ENCODE data around the gene MTA1. TPM values are rescaled to one million over a fixed set of nuclear protein-coding genes. Genes with fewer than 3 reads are reported as not detected.

The MTA1 gene
- total and polyA plus RNA-seq, 10 of the 15 experiments (the other 5 are each of a cell fraction or from before 2014, with no cell fraction given) = 0.14 to 162 (median 30.6) TPM

DNA sequence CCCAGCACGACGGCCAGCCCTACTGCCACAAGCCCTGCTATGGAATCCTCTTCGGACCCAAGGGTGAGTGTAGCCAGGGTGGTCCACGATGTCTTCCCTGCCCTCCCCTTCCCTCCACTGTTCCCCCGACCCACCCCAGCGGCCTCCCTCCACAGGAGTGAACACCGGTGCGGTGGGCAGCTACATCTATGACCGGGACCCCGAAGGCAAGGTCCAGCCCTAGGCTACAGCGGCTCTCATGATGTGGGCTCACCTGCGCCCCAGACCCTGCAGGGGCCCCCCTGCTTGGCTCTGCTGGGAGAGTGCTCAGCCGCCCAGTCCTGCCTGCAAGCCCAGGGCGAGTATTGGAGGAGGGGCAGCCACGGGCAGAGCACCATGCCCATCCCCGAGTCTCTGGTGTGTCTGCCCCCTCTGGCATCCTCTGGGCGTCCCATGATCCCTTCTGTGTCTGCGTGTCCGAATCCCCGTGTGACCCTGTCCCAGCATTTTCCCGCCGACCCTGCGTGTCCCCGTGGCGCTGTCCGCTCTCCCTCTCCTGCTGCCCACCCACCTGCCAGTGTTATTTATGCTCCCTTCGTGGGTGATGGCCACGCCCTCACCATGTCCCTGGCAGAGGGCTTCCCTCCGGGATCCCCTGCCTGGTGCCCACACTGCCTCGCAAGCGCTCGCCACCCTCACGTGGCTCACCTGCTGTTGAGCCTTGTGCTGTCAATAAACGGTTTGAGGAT lies 60.0 kb downstream of the MTA1 start:
- ChIA-PET POLR2A (no interaction called here), SMC1A (ENCODE audit: uncharacterized antibody, unreplicated experiment) (no interaction called here), RAD21 (ENCODE audit: unreplicated experiment) (no interaction called here), CTCF (interaction anchor here (2.2 to 2.9 kb wide), 2 partner anchors 23 to 53 kb away, joined by 8 to 17 read pairs; no protein-coding TSS in a partner anchor)
- no peaks in the 10 kb centered on the region; the same call in 2 of the 3 replicates for H3K9me3 ChIP-seq (replicated peaks; ENCODE audit: control insufficient read depth, insufficient read depth, low read length)
- WGBS (ENCODE audit: insufficient coverage, insufficient replicate concordance, low lambda C conversion rate, missing lambda C conversion rate) = 11% methylated on average over 34 of the region's 34 CpGs
- BruUV-seq (replicated peaks) = no TSS peak
- peaks cover 17% of the 10 kb centered on the region for H3K4me1 ChIP-seq (ENCODE audit: control insufficient read depth, insufficient read depth, low read length)
- no peak overlapping the region for H3K4me3 ChIP-seq
- ATAC-seq = no peak
- H3K79me2 ChIP-seq (ENCODE audit: control insufficient read depth, insufficient read depth, low read length) = no peaks in the 10 kb centered on the region
- DNase-seq (ENCODE audit: low read depth, low spot score) = no peak
- H3K27me3 ChIP-seq (replicated peaks in 1 of 2; ENCODE audit: control insufficient read depth in 2 of 2, insufficient read depth in 2 of 2, low read length in 1 of 2) = peaks cover 4 to 11% of the 10 kb centered on the region in 2 experiments; a peak in 3 of 4 replicates
- H3K4me2 ChIP-seq (ENCODE audit: control insufficient read depth, insufficient read depth) = no peak overlapping the region
- H3K27ac ChIP-seq (ENCODE audit: control insufficient read depth, insufficient read depth) = no peak overlapping the region
- H3K9ac ChIP-seq (ENCODE audit: control insufficient read depth, insufficient read depth, low read length) = no peak overlapping the region
- H3K36me3 ChIP-seq (ENCODE audit: control insufficient read depth in 2 of 2, insufficient read depth in 2 of 2, low read length in 1 of 2) = no peaks in the 10 kb centered on the region
- no peak for FAIRE-seq
- intact Hi-C loops (cut with micrococcal nuclease; ENCODE audit: unreplicated experiment) (loop anchor here (10.0 kb wide), 1 partner anchor 415 kb away; the partner anchor contains the start of gene GPR132), in situ Hi-C loops (cut with MboI) (no loop called here)
- H4K20me1 ChIP-seq (ENCODE audit: control insufficient read depth, insufficient read depth) = no peaks in the 10 kb centered on the region
- TF ChIP-seq ATF7 (IDR thresholded peaks at IDR 0.05; ENCODE audit: low read depth) (no peak), JUNB (IDR thresholded peaks at IDR 0.05) (no peak), BMI1 (IDR thresholded peaks at IDR 0.05; ENCODE audit: borderline replicate concordance) (no peak), RAD21 (IDR thresholded peaks at IDR 0.05; ENCODE audit: insufficient read depth, low read depth, low read length) (no peak), SUZ12 (IDR thresholded peaks at IDR 0.05; ENCODE audit: unreplicated experiment) (no peak), MEF2B (IDR thresholded peaks at IDR 0.05; ENCODE audit: partially characterized antibody, poor library complexity, severe bottlenecking) (no peak), HDAC6 (IDR thresholded peaks at IDR 0.05; ENCODE audit: unreplicated experiment) (no peak), ZBED1 (IDR thresholded peaks at IDR 0.05; ENCODE audit: borderline replicate concordance) (no peak)
- H2AFZ ChIP-seq (ENCODE audit: control insufficient read depth, low read depth, low read length) = no peak overlapping the region
